ENCODE results near the gene PCDHGA12. TPM values are rescaled to one million over a fixed set of nuclear protein-coding genes. Genes with fewer than 3 reads are reported as not detected.

PCDHGA12 gene
- total RNA-seq: 41.9 and 43.9 TPM in 2 replicates

DNA sequence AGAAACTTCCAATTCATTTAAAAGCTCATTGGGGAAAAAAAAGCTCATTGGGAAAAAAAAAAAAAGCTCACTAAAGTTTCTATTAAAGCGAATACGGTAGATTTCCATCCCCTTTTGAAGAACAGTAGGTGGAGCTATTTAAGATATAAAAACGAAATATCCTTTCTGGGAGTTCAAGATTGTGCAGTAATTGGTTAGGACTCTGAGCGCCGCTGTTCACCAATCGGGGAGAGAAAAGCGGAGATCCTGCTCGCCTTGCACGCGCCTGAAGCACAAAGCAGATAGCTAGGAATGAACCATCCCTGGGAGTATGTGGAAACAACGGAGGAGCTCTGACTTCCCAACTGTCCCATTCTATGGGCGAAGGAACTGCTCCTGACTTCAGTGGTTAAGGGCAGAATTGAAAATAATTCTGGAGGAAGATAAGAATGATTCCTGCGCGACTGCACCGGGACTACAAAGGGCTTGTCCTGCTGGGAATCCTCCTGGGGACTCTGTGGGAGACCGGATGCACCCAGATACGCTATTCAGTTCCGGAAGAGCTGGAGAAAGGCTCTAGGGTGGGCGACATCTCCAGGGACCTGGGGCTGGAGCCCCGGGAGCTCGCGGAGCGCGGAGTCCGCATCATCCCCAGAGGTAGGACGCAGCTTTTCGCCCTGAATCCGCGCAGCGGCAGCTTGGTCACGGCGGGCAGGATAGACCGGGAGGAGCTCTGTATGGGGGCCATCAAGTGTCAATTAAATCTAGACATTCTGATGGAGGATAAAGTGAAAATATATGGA lies at the start of gene PCDHGA12:
Gene PCDHGA12 (plus strand): TSS at position 176 of the 782 bp plus-strand sequence. CDS start 253 bp downstream, at position 429.

DNA sequence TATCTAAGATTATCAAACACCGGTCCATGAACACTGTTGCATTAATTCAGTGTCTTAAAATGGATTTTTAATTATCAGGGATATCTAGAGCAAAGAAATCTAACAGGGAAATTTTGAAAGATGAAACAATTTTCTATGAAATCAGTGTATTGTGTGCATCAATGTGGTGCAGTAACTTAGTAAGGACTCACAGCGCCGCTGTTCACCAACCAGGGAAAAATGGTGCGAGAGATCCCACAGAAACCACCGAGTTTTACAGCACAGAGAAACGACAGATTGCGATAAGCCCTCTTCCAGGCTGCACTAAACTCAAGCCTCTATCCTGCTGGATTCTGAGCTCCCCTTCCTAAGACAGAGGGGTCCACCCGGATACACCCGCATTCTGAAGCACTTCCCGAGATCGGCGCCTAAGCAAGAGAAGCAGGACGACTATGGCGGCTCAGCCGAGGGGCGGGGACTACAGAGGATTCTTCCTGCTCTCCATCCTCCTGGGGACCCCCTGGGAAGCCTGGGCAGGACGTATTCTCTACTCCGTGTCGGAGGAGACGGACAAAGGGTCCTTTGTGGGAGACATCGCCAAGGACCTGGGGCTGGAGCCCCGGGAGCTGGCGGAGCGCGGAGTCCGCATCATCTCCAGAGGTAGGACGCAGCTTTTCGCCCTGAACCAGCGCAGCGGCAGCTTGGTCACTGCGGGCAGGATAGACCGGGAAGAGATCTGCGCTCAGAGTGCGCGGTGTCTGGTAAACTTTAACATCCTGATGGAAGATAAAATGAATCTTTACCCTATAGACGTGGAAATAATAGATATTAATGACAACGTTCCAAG lies 47.6 kb upstream of the PCDHGA12 start, which contains the start of gene PCDHGA7:
Gene PCDHGA7 (plus strand): TSS at position 274 of the 826 bp plus-strand sequence. CDS start 158 bp downstream, at position 432.

DNA sequence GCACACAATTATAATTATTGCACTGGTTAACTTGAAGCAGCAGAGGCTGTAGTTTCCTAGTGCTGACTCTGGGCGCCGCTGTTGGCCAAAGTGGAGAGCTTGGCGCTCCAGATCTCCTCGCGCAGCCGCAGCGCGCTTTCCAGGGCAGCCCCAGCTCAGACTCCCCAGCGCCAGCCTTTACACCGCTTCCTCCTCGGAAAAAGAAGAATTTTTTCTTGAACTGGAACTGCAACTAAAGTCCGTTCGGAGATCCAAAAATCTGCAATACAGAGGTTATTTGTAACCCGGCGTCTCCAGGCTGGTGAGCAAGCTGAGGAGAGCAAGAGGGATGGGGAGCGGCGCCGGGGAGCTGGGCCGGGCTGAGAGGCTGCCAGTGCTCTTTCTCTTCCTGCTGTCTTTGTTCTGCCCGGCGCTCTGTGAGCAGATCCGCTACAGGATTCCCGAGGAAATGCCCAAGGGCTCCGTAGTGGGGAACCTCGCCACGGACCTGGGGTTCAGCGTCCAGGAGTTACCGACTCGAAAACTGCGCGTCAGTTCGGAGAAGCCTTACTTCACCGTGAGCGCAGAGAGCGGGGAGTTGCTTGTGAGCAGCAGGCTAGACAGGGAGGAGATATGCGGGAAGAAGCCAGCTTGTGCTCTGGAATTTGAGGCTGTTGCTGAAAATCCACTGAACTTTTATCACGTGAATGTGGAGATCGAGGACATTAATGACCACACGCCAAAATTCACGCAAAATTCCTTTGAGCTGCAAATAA lies 42.6 kb upstream of the PCDHGA12 start, which contains the start of gene PCDHGB4:
Gene PCDHGB4 (plus strand): TSS at position 142 of the 755 bp plus-strand sequence. CDS start 187 bp downstream, at position 329.

DNA sequence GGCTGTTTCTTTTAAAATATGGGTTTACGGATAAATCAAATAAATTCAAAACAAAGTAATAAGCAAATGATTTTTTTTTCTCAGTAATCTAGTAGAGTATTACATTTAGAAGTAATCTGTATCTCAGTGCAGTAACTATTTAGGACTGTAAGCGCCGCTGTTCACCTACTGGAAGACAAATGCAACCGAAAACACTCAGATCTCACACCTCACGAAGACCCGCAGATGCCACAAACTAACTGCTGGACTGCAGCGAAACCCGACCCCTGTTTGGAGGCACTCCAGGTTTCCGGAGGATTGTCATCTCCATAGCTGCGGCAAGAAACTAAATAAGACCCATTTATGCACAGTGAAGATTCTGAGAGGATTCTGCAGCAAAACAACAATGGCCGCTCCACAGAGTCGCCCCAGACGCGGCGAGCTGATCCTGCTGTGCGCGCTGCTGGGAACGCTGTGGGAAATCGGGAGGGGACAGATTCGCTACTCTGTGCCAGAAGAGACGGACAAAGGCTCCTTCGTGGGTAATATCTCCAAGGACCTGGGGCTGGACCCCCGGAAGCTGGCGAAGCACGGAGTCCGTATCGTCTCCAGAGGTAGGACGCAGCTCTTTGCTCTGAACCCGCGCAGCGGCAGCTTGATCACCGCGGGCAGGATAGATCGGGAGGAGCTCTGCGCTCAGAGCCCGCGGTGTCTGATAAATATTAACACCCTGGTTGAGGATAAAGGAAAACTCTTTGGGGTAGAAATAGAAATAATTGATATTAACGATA lies 37.7 kb upstream of the PCDHGA12 start, which contains the start of gene PCDHGA8:
Gene PCDHGA8 (plus strand): TSS at position 205 of the 770 bp plus-strand sequence. CDS start 181 bp downstream, at position 386.

DNA sequence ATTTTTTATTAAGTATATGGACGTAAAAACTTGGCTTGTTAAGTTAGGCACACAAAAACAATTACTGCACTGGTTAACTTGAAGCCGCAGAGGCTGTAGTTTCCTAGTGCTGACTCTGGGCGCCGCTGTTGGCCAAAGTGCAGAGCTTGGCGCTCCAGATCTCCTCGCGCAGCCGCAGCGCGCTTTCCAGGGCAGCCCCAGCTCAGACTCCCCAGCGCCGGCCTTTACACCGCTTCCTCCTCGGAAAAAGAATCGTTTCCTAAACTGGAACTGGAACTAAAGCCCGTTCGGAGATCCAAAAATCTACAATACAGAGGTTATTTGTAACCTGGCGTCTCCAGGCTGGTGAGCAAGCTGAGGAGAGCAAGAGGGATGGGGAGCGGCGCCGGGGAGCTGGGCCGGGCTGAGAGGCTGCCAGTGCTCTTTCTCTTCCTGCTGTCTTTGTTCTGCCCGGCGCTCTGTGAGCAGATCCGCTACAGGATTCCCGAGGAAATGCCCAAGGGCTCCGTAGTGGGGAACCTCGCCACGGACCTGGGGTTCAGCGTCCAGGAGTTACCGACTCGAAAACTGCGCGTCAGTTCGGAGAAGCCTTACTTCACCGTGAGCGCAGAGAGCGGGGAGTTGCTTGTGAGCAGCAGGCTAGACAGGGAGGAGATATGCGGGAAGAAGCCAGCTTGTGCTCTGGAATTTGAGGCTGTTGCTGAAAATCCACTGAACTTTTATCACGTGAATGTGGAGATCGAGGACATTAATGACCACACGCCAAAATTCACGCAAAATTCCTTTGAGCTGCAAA lies 32.4 kb upstream of the PCDHGA12 start, which contains the start of gene PCDHGB5:
Gene PCDHGB5 (plus strand): TSS at position 192 of the 796 bp plus-strand sequence. CDS start 181 bp downstream, at position 373.

DNA sequence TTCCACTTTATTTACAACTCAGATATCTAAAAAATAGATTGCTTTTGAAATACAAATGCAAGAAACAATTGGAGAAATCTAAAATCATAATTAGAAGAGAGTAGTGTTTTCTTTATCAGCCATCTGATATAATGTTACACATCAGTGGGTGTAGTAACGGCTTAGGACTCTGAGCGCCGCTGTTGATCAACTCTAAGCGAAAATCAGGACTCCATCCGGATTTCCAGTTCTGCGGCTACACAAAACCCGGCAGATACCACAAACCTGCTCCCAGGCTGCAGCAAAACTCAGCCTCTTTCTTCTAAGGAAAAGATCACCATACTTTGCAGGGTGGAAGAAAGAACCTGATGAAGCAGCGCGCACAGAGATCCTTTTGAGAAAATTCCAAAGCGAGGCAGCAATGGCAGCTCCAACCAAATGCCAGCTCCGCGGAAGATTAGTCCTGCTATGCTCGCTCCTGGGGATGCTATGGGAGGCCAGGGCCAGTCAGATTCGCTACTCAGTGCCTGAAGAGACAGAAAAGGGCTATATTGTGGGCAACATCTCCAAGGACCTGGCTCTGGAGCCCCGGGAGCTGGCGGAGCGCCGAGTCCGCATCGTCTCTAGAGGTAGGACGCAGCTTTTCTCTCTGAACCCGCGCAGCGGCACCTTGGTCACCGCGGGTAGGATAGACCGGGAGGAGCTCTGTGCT lies 27.6 kb upstream of the PCDHGA12 start, which contains the start of gene PCDHGA9:
Gene PCDHGA9 (plus strand): TSS at position 226 of the 691 bp plus-strand sequence. CDS start 175 bp downstream, at position 401.

DNA sequence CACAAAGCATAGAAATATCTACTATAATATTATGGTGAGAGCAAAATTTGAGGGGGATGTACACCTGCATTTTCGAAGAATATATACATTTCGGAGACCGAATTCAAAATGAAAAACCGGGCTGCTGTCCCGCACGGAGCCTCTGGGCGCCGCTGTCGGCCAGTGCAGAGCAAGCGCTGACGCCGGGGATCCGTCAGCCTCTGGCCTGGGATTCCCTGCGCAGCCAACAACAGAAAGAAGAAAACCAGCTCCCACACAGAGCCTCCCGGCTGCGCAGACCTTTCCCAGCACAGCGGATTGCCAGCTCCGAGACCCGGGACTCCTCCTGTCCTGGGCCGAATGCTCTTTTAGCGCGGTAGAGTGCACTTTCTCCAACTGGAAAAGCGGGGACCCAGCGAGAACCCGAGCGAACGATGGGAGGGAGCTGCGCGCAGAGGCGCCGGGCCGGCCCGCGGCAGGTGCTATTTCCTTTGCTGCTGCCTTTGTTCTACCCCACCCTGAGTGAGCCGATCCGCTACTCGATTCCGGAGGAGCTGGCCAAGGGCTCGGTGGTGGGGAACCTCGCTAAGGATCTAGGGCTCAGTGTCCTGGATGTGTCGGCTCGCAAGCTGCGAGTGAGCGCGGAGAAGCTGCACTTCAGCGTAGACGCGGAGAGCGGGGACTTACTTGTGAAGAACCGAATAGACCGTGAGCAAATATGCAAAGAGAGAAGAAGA lies 22.4 kb upstream of the PCDHGA12 start, which contains the start of gene PCDHGB6:
Gene PCDHGB6 (plus strand): TSS at position 232 of the 716 bp plus-strand sequence. CDS start 182 bp downstream, at position 414.

DNA sequence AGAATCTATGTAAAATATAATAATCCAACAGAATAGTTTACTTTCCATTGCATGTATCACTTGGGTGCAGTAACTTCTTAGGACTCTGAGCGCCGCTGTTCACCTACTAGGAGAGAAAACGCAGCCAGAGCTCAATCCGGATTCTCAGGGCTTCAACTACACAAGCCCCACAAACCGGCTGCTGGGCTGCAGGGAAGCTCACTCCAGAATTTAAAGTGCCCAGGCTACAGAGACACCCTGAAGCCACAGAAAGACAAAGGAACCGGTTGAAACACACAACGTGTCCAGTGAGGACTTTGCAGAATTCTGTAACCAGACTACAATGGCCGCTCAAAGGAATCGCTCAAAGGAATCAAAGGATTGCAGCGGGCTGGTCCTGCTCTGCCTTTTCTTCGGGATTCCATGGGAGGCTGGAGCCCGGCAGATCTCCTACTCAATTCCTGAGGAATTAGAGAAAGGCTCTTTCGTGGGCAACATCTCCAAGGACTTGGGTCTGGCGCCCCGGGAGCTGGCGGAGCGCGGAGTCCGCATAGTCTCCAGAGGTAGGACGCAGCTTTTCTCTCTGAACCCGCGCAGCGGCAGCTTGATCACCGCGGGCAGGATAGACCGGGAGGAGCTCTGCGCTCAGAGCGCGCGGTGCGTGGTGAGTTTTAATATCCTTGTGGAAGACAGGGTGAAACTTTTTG lies 17.3 kb upstream of the PCDHGA12 start, which contains the start of gene PCDHGA10:
Gene PCDHGA10 (plus strand): TSS at position 134 of the 686 bp plus-strand sequence. CDS start 189 bp downstream, at position 323.

DNA sequence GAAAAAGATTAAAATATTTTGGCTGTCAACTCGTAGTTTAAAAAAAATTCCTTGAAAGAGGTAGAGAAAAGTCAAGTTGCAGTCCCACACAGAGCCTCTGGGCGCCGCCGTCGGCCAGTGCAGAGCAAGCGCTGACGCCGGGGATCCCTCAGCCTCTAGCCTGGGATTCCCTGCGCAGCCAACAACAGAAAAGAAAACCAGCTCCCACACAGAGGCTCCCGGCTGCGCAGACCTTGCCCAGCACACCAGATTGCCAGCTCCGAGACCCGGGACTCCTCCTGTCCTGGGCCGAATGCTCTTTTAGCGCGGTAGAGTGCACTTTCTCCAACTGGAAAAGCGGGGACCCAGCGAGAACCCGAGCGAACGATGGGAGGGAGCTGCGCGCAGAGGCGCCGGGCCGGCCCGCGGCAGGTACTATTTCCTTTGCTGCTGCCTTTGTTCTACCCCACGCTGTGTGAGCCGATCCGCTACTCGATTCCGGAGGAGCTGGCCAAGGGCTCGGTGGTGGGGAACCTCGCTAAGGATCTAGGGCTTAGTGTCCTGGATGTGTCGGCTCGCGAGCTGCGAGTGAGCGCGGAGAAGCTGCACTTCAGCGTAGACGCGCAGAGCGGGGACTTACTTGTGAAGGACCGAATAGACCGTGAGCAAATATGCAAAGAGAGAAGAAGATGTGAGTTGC lies 12.7 kb upstream of the PCDHGA12 start, which contains the start of gene PCDHGB7:
Gene PCDHGB7 (plus strand): TSS at position 184 of the 679 bp plus-strand sequence. CDS start 183 bp downstream, at position 367.

DNA sequence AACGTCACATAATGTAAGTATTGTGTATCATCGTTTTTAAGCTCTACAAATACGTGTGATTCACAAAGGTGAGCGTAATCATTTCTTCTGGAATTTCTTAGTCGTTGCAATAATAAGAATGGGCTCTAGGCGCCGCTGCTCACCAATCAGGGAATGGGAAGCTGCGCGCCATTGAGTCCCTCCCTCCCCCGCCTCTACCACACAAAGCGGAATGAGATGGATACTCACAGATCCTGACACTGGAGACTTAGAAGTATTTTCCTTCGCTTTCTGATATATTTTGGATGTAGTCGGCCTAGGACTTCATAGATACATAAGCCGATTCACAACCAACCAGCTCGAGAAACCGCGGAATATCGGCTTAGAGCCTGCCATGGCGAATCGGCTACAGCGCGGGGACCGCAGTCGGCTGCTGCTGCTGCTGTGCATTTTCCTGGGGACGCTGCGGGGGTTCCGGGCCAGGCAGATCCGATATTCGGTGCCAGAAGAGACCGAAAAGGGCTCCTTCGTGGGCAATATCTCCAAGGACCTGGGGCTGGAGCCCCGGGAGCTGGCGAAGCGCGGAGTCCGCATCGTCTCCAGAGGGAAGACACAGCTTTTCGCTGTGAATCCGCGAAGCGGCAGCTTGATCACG lies 9.3 kb upstream of the PCDHGA12 start, which contains the start of gene PCDHGA11:
Gene PCDHGA11 (plus strand): TSS at position 197 of the 634 bp plus-strand sequence. CDS start 177 bp downstream, at position 374.

DNA sequence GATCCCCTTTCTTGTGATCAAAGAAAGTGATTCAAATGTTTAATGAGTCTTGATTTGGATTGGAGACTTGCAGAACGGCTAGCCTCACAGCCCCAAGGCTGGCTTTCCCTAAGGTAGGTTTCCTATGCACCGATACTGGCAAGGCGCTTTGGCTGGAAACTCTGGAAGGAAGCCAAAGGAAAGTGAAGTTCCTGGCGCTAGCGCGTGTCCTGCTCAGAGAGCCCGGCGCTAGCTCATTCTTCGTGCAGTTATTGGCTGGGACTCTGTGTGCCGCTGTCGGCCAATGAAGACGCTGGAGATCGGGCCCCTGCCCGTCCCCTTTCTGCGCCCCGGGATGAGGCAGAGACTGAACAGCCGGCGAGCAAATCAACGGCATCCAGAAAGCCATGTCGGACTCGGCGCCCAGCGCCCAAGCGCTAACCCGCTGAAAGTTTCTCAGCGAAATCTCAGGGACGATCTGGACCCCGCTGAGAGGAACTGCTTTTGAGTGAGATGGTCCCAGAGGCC lies 45.4 kb downstream of the PCDHGA12 start, which contains the start of gene PCDHGC3:
Gene PCDHGC3 (plus strand): TSS at position 342 of the 507 bp plus-strand sequence. CDS start 151 bp downstream, at position 493.

Other genes with a start within 250 kb of the PCDHGA12 start
- gene PCDHB16, start 248.1 kb upstream of the PCDHGA12 start, total RNA-seq: 0.81 and 1.0 TPM in 2 replicates
- gene PCDHB9, start 243.3 kb upstream of the PCDHGA12 start, total RNA-seq: 0.56 and 1.0 TPM in 2 replicates
- 0.56 and 1.2 TPM in 2 replicates for gene PCDHB10, start 238.2 kb upstream of the PCDHGA12 start, total RNA-seq
- 0.34 and 0.62 TPM in 2 replicates for gene PCDHB11, start 230.9 kb upstream of the PCDHGA12 start, total RNA-seq
- 0.29 and 0.56 TPM in 2 replicates for gene PCDHB12, start 221.8 kb upstream of the PCDHGA12 start, total RNA-seq
- gene PCDHB13, start 216.6 kb upstream of the PCDHGA12 start, total RNA-seq: 1.4 and 1.7 TPM in 2 replicates
- 1.2 and 2.5 TPM in 2 replicates for gene PCDHB14, start 207.2 kb upstream of the PCDHGA12 start, total RNA-seq
- 1.6 and 1.7 TPM in 2 replicates for gene PCDHB15, start 185.1 kb upstream of the PCDHGA12 start, total RNA-seq
- 0.12 TPM in 1 of 2 replicates, not detected in the other for gene SLC25A2, start 126.5 kb upstream of the PCDHGA12 start, total RNA-seq
- 47.1 and 52.2 TPM in 2 replicates for gene TAF7, start 109.7 kb upstream of the PCDHGA12 start, total RNA-seq
- 0.19 and 1.3 TPM in 2 replicates for gene PCDHGA1, start 100.0 kb upstream of the PCDHGA12 start, total RNA-seq
- gene PCDHGA2, start 91.7 kb upstream of the PCDHGA12 start, total RNA-seq: 3.5 and 5.2 TPM in 2 replicates
- gene PCDHGA3, start 86.7 kb upstream of the PCDHGA12 start, total RNA-seq: 5.1 and 8.1 TPM in 2 replicates
- 1.6 and 2.6 TPM in 2 replicates for gene PCDHGB1, start 80.4 kb upstream of the PCDHGA12 start, total RNA-seq
- 5.8 and 6.8 TPM in 2 replicates for gene PCDHGA4, start 75.5 kb upstream of the PCDHGA12 start, total RNA-seq
- 4.5 and 6.7 TPM in 2 replicates for gene PCDHGB2, start 70.5 kb upstream of the PCDHGA12 start, total RNA-seq
- 3.0 and 3.1 TPM in 2 replicates for gene PCDHGA5, start 66.3 kb upstream of the PCDHGA12 start, total RNA-seq
- gene PCDHGB3, start 60.3 kb upstream of the PCDHGA12 start, total RNA-seq: 3.2 and 3.8 TPM in 2 replicates
- 6.9 and 10.2 TPM in 2 replicates for gene PCDHGA6, start 56.6 kb upstream of the PCDHGA12 start, total RNA-seq
- 9.9 and 10.7 TPM in 2 replicates for gene PCDHGA7, start 47.8 kb upstream of the PCDHGA12 start, total RNA-seq
- gene PCDHGB4, start 42.8 kb upstream of the PCDHGA12 start, total RNA-seq: 14.1 and 14.6 TPM in 2 replicates
- 1.4 and 1.5 TPM in 2 replicates for gene PCDHGA8, start 37.9 kb upstream of the PCDHGA12 start, total RNA-seq
- gene PCDHGB5, start 32.6 kb upstream of the PCDHGA12 start, total RNA-seq: 32.0 and 38.0 TPM in 2 replicates
- 5.3 and 6.2 TPM in 2 replicates for gene PCDHGA9, start 27.7 kb upstream of the PCDHGA12 start, total RNA-seq
- 2.6 and 3.6 TPM in 2 replicates for gene PCDHGB6, start 22.5 kb upstream of the PCDHGA12 start, total RNA-seq
- 8.7 and 11.3 TPM in 2 replicates for gene PCDHGA10, start 17.5 kb upstream of the PCDHGA12 start, total RNA-seq
- 19.9 and 21.6 TPM in 2 replicates for gene PCDHGB7, start 12.8 kb upstream of the PCDHGA12 start, total RNA-seq
- gene PCDHGA11, start 9.5 kb upstream of the PCDHGA12 start, total RNA-seq: 15.6 and 18.8 TPM in 2 replicates
- gene PCDHGC3, start 45.5 kb downstream of the PCDHGA12 start, total RNA-seq: 95.9 and 108 TPM in 2 replicates
- gene PCDHGC4, start 54.5 kb downstream of the PCDHGA12 start, total RNA-seq: 1.1 and 26.8 TPM in 2 replicates
- gene PCDHGC5, start 58.6 kb downstream of the PCDHGA12 start, total RNA-seq: 2.1 and 2.9 TPM in 2 replicates
- 26.5 and 32.1 TPM in 2 replicates for gene DIAPH1, start 188.5 kb downstream of the PCDHGA12 start, total RNA-seq
- 32.7 and 38.1 TPM in 2 replicates for gene HDAC3, start 206.3 kb downstream of the PCDHGA12 start, total RNA-seq
- 0.44 and 1.9 TPM in 2 replicates for gene RELL2, start 206.5 kb downstream of the PCDHGA12 start, total RNA-seq
- gene FCHSD1, start 220.9 kb downstream of the PCDHGA12 start, total RNA-seq: 6.5 and 6.7 TPM in 2 replicates